Kidney capillary endothelial cell (primary cell): ENCODE data around the gene POLG.

ENCODE experiments used
- DNase-seq: peaks from one replicate; pipeline ENCODE4 v3.0.0-alpha.2; 2018; ENCODE audit warnings: low spot score

The POLG gene

DNA sequence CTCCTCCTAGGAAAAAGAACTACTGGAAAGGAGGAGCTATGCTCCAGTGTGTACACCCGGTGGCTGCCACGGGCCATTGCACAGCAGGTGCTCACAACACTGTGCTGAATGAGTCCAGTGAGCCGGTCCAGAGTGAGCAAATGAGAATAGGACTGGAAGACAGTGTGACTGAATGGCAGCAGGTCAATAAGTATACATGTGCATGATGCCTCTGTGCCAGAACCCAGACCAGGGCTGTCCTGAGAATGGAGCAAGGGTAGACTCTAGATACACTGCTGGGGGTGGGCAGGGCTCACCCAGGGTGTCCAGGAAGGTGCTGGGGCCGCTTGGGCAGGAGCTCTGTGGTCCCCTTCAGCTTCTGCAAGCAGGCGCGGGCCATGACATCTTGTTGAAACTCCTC is 8.3 kb downstream of the POLG start:
- no peak for DNase-seq

DNA sequence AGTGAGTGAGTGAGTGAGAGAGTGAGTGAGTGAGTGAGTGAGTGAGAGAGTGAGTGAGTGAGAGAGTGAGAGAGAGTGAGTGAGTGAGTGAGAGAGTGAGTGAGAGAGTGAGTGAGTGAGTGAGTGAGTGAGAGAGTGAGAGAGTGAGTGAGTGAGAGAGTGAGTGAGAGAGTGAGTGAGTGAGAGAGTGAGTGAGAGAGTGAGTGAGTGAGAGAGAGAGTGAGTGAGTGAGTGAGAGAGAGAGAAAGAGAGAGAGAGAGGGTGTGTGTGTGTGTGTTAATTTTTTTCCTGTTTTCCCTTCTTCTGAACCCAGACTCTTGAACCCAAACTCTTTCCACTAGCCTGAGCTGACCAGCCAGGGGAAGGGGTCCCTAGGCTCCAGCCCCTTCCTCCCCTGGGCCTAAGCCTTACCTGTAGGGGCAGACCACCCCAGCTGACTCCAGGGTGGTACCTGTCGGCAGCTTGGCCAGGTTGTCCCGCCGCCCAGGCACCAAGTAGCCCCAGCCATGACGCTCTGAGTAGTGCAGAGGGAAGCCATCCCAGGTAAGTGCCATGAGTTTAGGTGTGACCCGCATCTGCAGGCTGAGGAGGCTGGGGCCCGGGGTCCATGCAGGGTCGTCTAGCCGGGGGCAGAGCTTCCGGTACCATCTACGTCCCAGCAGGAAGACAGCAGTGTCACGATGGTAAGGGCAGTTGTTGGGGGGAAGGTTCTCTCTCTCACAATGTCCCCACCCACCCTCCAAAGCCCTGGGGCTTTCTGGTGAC is 9.4 kb downstream of the POLG start:
- DNase-seq, result no peak

DNA sequence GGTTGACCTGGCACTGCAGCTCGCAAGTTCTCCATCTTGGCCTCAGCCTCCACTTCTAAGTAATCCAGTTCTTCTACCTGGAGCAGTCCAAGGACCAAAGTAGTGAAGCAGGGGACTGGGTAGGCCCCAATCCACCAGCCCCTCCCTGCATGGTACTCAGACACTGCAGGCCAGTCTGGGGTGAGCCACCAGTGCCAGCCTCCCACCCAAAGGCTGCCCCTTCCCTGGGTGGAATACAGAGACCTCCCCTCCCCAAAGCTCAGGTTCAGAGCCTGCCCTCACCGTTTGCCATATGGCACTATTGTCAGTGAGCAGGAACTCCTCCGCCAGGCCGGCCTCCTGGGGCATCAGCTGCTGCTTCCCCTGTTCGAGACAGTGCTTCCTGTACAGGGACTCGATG is 10.8 kb downstream of the POLG start:
- no peak for DNase-seq

DNA sequence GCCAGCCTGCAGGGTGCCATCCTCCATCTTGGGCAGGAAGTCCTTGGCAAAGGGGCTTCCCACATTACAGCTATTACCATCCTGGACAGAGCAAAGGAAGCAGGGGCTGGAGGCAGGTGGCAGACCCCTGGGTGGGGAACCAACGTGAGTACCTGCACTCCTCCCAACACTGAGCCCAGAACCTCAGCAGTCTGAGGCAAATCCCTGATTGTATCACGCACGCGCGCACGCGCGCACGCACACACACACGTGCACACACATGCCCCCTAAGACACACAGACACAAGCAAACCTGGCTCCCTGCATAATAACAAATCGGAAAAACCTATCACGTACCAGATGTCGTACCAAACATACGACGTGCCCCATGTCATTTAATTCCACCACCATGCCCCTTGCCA is 11.8 kb downstream of the POLG start:
- DNase-seq, result no peak

DNA sequence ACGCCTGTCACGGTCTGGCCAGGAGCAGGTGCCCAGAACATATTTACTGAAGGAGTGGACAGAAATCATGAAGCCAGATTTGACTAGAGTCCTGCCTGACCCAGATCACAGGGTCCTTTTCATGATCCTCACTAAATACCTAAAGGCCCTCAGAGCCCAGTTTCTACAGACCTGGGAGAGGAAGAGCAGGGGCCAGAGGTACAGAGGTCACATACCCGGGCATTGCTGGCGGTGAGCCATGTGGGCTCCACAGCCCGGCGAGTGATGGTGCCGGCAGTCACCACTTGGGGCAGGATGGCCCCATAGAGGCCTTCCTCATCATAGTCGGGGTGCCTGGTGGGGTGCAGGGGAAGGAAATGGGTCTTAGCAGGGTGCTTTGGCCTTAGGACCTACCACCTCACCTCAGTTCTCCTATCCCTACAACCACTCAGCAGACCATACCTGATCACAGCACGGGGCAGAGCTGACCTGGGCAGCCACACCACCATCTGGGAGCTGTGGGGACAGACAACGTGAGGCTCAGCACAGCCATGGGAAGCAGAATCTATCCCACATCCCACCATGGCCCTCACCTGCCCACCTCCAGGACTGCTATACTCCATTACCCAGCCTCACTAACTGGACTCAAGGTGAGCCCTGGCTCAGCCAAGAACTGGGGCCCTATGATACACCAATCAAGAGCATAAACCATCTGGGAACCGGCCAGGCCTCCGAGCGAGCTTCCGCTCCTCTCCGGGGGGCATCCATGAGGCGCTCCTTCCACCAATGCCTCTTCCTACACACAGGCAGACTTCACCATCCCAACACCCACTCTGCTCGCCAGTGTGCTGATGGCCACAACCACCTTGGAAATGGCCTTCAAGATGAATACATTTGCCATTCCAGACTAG is 12.9 kb downstream of the POLG start:
- DNase-seq, result no peak

DNA sequence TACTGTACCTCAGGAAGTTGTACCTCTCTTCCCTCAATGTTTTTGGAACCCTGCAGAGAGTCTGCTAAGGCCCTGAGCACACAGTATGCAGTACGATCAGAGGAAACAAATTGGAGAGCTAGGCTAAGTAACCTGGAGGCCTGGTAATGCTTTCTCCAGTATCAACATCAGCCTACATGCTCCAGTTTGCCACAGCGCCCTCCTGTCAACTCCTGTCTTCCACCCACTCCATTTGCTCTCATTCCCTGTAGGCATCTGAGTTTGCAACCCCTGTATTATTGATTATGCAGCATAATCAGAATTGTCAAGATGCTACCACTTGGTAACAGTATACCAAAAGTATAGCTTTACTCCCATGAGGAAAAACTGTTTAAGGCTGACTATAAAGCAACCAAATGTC is 14.4 kb downstream of the POLG start:
- DNase-seq, result no peak

DNA sequence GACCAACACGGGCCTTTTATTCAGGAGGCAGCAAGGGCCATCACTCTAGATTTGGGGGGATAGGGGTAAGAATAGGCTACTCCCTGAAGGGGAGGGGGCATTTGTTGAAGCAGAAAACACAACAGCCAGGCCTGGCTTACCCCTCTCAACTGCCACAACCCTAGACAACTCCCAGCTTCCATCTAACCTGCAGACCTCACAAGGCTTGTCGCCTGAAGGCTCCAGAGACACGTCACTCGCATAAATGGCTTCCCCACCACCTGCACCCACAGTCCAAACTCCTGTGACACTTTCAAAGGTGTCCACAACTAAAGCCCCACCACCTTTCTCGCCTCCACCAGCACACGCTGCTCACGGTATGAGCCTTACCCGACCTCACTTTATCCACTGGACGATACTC is 14.9 kb downstream of the POLG start:
- DNase-seq, result no peak

DNA sequence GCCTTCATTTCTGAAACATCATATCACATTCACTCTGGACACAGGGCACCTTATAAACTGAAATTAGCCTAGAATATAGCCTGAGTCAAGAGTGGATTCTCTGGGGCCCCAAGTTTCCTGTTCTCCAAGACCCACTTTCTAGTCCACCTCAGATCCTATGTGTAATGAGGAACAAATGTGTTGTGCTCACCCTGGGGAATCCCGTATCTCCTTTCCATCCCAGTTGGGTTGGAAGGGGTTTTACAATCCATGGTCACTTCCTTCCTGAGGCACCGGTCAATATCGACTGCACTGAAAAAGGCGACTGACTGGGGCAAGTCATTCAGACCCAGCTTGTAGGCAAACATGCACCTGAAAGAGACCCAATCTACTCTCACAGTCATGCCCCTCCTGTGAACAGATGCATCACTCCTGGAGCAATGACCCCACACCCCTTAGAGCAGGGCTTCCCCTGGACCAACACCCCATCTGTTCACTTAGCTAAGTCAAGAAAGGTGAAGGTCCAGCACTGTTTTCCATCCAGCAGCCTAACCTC is 17.4 kb downstream of the POLG start:
- no peak for DNase-seq

DNA sequence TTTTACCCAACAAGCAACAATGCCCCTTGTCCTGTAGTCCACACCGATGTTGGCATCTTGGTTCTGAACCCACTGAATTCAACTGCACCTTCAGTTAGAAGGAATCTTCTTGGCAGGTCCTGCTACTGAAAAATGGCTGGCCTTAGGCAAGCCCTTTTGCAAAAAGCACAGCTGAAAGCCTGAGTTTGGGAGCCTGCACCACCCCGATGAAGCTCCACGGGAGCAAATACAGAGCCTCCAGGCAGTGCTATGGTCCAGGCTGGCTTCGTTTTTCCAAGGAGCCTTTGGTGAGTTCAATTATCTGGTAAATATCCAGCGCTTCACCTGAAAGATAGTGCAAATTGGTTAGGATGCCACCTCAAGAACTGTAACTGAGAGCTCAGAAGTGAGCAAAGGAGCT is 18.1 kb downstream of the POLG start:
- no peak for DNase-seq

DNA sequence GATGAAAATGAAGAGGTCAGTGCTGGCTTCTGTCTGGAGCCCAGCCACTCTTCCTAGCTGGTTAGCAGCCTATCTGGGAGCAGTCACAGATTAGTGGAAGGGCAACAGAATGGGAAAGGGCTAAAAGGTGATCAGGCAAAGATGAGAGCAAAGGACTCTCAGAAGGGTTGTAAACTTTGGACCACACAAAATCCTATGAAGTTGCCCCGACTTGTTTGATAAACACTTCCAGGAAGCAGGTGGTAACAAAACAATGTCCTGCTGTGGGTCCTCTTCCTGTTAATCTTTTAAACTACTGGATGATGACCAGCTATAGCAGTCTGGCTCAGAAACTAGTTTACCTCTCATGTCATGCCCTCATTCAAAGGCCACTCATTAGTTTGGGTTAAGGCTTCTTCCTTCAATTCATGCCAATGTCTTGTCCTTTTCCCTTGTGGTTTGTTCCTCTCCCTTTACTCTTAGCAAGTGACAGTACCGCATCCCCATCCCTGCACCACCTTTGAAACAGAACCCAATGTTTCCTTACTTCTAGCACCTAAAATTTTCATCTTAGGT is 19.2 kb downstream of the POLG start:
- peak; percentile 18 for DNase-seq

DNA sequence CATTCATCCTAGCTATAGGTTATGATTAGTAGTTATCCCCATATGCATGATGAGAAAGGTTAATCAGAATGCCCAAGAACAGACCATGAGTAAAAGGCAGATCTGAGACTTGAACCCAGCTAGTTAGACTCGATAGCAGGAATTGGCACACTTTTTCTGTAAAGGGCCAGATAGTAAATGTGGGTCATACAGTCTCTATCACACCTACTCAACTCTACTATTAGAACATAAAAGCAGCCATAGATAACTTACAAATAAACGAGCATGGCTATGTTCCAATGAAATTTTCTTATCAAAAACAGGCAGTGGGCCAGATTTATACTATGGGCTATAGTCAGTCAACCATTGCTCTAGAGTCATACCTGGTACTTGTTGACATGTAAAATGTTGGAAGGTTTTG is 24.6 kb downstream of the POLG start:
- DNase-seq, result no peak

DNA sequence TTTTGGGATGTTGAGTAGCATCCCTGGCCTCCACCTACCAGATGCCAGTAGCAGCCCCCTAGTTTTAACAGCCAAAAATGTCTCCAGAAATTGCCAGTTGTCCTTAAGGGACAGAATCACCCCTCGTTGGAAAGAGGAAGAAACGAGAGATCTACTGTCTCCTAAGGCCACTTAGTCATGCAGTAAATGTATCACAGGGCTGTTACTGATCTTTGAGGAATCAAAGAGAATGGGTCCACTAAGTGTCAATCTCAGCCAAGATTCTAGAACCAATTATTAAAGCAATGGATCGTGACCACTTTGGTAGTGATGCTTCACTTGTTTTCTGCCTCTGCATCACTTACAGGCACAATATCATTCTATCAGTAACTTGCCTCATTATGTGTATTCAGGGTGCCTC is 26.4 kb downstream of the POLG start:
- DNase-seq, result no peak

DNA sequence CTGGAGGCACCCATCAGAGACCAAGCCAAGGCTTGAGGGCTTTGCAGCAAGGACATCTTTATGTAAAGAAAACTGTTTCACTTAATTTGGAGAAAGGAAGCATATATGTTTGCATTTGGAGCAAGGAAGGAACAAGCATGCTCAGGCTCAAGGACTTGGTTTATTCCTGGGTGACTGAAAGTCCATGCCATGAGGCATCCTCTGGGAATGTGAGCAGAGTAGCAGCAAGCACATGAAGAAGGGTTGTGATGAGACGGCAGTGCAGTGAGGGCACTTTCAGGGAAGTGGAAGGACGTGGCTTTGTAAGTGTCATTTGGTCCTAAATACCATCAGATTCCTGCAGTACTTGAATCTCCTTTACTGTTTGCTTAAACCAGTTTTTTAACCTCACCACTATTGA is 26.8 kb downstream of the POLG start:
- no peak for DNase-seq

DNA sequence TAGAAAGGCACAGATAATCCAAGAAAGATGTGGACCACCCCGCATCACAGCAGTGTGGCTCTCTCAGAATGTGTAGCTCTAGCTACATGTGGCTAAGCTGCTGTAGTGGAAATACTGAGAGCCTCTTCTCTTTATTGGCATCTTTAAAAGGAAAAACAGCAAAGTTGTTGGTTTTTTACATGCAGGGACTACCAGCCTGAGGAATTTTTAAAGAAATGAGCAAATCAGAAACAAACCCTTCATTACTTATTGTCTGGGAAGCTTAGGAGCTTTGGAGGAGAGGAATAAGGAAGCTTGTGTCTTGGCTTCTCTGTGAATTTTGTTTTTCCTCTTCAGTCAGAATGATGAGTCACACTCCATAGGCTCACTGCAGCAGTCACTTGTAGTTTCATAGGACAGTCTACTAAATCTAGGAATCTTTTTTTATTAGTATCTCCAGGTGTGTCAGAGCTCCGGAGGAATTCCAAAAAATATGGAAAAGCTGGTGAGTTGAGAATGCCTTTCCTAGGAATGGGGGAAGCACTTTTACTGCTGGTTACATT is 27.5 kb downstream of the POLG start:
- peak; percentile 15 for DNase-seq

DNA sequence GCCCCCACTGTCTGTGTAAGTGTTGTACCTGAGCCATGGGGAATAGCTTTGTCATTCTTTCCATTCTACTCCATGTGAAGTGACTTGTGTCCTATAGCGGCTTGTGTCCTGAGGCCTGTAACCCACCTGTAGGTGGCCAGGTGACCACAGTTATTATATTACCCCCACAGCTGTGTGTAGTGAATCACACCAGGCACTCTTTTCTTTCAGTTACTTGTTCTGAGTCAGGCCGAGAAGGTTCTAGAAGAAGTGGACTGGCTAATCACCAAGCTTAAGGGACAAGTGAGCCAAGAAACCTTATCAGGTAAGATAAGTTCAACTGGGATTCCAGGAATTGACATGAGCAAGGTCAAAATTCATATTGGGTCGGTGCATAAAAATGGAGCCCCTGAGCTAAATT is 29.2 kb downstream of the POLG start:
- no peak for DNase-seq

DNA sequence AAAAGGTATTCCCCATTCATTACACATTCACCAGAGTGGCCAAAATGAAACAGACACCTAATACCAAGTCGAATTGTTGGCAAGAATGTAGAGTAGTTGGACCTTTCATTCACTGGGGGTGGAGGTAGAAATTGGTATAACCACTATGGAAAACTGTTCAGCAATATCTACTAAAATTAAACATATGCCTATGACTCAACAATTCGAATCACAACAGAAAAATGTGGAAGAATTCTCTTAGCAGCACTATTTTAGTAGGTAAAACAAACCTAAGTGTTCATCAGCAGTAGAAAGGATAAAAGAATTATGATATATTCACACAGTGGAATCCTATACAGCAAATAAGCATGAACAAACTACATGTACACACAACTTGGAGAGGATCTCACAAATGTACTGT is 30.6 kb downstream of the POLG start:
- no peak for DNase-seq

DNA sequence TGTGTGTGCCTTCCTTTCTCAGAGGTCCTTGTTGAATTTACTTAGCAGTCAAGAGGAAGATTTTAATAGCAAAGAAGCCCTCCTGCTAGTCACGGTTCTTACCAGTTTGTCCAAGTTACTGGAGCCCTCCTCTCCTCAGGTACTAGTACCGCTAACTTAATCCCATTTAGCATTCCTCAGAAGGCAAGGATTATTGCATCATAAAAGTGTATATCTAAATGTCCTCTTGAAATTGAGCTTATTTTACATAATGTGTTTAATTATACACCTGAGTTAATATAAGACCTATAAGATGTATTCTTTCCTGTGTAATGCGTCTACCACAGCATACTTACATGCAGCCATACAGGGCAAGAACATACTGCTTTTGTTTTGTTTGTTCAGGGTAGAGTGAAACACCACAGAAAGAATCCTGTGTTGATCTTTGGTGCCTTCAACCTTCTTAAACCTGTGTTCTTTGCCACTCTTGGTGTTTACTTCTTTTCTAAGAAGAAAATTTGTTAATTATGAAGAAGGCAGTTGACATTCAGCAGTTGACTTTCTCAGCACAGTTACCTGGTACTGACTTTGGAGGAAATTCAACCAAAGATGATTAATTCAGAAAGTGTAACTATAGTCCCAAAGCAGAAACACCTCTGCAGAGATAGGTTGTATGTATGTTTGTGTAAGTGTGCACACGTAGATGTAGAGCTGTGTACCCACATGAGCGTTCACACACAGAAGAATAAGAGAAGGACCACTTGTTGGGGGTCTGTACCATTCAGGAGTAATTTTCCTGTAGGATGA is 33.1 kb downstream of the POLG start:
- DNase-seq, result no peak

DNA sequence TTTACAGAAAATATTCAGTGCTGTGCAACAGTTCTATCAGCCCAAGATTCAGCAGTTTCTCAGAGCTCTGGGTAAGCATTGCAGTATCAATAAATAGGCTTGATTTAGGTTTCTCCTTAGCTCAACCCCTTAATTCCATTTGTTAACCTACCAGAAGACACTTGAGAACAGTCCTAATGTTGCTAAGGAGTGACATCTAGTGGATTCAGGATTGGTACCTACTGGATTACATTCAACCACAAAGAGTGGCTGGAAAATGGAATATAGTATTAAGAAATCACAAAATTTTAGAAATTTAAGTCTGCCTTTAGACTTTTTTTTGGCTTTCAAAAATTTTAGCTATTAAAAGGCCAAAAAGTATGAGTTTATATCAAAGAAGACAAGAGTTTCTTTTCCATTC is 34.7 kb downstream of the POLG start:
- DNase-seq, result no peak

DNA sequence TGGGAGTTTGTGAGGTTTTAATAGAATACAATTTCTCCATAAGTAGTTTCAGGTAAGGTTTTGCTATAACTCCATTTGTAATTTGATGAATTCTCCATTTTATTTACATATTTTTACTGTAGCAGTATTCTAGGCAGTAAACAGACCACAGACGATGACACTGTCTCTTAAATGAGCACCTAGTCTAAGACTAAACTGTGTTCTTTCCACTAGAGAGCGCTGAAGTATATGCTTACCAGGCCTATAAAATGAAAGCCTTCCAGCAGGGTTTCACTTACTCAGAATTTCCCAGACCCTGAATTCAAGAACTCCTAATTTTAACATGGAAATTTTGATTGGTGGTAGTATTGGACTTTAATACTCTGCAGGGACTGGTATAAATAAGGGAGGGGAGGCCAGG is 41.6 kb downstream of the POLG start:
- no peak for DNase-seq

DNA sequence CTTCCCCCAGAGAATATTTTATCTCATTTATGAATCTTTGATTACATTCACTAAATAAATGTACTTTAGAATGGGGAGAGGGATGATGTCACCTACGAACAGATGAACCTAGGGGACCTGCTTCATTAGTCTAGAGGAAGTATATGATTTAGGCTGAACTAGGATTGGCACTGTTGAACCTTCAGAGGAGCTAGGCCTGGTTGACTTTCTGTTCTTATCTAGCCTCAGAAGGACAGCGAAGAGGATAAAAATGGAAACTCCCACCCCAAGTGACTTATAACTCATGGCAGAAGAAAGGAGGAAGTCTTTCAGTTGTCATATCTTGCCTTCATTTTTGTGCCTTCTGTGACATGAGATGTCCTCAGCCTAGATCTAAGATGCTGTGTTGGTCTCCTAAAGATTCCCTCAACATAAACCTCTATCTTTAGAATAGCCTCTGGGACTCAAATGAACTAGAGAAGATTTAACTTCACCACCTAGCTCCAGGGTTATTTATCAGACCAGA is 42.6 kb downstream of the POLG start:
- no peak for DNase-seq

DNA sequence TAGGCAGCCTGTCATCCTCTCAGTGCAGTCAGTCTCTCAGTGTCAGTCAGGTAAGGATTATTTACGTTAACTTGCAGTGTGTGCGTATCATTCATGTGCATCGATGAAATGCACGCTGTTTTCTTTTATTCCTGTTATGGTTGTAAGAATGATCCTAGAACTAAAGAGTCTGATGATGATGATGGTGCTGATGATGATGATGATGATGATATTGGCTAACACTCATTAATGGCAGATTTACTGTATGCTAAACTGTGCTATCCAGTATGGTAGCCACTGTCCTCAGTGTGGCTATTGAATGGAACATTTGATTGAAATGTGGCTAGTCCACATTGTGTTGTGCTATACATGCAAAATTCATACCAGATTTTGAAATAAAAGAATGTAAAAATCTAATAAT is 51.4 kb downstream of the POLG start:
- no peak for DNase-seq

DNA sequence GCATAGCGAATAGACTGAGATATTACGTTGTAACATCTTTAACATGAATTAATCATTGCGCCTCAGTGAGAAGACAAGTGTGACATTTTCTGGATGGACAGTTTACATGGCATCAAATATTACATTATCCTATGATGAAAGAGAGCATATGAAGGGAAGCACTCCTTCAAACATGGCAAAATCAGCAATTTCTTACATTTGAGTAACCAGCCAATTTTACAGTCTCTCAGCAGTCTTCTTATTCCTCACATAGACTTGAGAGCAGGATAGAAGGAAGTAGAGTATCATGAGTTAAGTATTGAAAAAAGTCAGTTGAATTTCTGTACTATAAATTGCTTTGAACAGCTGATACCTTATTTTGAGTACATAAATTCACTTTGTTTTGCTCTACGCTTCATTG is 52.0 kb downstream of the POLG start:
- DNase-seq, result no peak
